GM23248 (cell line): ENCODE results near the gene PGPEP1. TPM values are rescaled to one million over a fixed set of nuclear protein-coding genes. Genes with fewer than 3 reads are reported as not detected.

Source experiments
- DNase-seq: peaks from one replicate; pipeline ENCODE4 v3.0.0-alpha.2; 2015
- H2AFZ ChIP-seq: fragments of 200-600 bp; sonication (generic); 2 replicates; pipeline ENCODE4 v1.6.1; 2016; ENCODE audit warnings: antibody characterized with exemption
- H3F3A ChIP-seq: fragments of 200-600 bp; sonication (generic); 2 replicates; pipeline ENCODE4 v1.6.1; 2016; ENCODE audit warnings: mild to moderate bottlenecking, antibody characterized with exemption, mixed run types; ENCODE audit not compliant: insufficient read depth
- H3K27ac ChIP-seq: fragments of 200-600 bp; sonication (generic); 2 replicates; pipeline ENCODE4 v1.5.1; 2016; ENCODE audit warnings: mild to moderate bottlenecking
- H3K27me3 ChIP-seq: fragments of 200-600 bp; sonication (generic); replicated peaks from 2 replicates; pipeline ENCODE4 v1.6.1; 2016; ENCODE audit warnings: mild to moderate bottlenecking; ENCODE audit not compliant: insufficient read depth
- H3K36me3 ChIP-seq: fragments of 200-600 bp; sonication (generic); 2 replicates; pipeline ENCODE4 v1.6.1; 2016; ENCODE audit warnings: low read depth, mild to moderate bottlenecking
- H3K4me1 ChIP-seq: fragments of 200-600 bp; sonication (generic); 2 replicates; pipeline ENCODE4 v1.6.1; 2016; ENCODE audit warnings: mild to moderate bottlenecking; ENCODE audit not compliant: insufficient read depth
- H3K4me2 ChIP-seq: fragments of 200-600 bp; sonication (generic); one replicate; pipeline ENCODE4 v1.6.1; 2016; ENCODE audit warnings: mild to moderate bottlenecking; ENCODE audit not compliant: unreplicated experiment
- H3K4me3 ChIP-seq: fragments of 200-600 bp; sonication (generic); 2 replicates; pipeline ENCODE4 v1.5.1; 2016; ENCODE audit warnings: mild to moderate bottlenecking
- H3K79me2 ChIP-seq: fragments of 200-600 bp; sonication (generic); 2 replicates; pipeline ENCODE4 v1.6.1; 2016; ENCODE audit warnings: mild to moderate bottlenecking; ENCODE audit not compliant: insufficient read depth
- H3K9ac ChIP-seq: fragments of 200-600 bp; sonication (generic); 2 replicates; pipeline ENCODE4 v1.6.1; 2016; ENCODE audit warnings: mild to moderate bottlenecking
- H3K9me2 ChIP-seq: fragments of 200-600 bp; sonication (generic); 2 replicates; pipeline ENCODE4 v1.6.1; 2016; ENCODE audit warnings: mixed run types, mild to moderate bottlenecking, moderate library complexity; ENCODE audit not compliant: insufficient read depth
- H3K9me3 ChIP-seq: fragments of 200-600 bp; sonication (generic); one replicate; pipeline ENCODE4 v1.6.1; 2017; ENCODE audit warnings: low read depth
- H4K20me1 ChIP-seq: fragments of 200-600 bp; sonication (generic); 2 replicates; pipeline ENCODE4 v1.6.0; 2016; ENCODE audit not compliant: insufficient read depth
- EZH2 ChIP-seq: fragments of 200-600 bp; sonication (generic); IDR thresholded peaks from 2 replicates; pipeline ENCODE4 v1.6.1; 2018; ENCODE audit warnings: antibody characterized with exemption, mild to moderate bottlenecking; ENCODE audit not compliant: insufficient read depth, poor library complexity, severe bottlenecking
- EZH2phosphoT487 ChIP-seq: fragments of 200-600 bp; sonication (generic); IDR thresholded peaks from 2 replicates; pipeline ENCODE4 v1.6.1; 2018; ENCODE audit warnings: antibody characterized with exemption, moderate library complexity, mild to moderate bottlenecking, low read depth; ENCODE audit not compliant: insufficient read depth
- WGBS, 2 experiments: methylation state at CpG; one replicate each; pipeline ENCODE4 v1.1.6; 2015 to 2017; ENCODE audit warnings: low lambda C conversion rate in 2 of 2, low coverage in 1 of 2; ENCODE audit errors: missing lambda C conversion rate in 2 of 2; 5-methylcytosine and 5-hydroxymethylcytosine counted together
- in situ Hi-C: fragments of 300-500 bp; cut with MboI; formaldehyde crosslinking; loops from 2 replicates; pipeline ENCODE4 v1.15.0; 2020
- polyA plus RNA-seq: library from polyadenylated mRNA; unstranded; fragments of >200 nt; fragmentation: Nextera tagmentation; extraction: Ambion mirVana; gene quantifications from 2 replicates; pipeline ENCODE4 v1.2.1, GENCODE V29; 2016
- total RNA-seq: library from RNA; depleted of rRNA; stranded (reverse); fragments of >200 nt; shearing (Covaris generic); gene quantifications from 2 replicates; pipeline ENCODE4 v1.2.3, GENCODE V29; 2014

The PGPEP1 gene
- total and polyA plus RNA-seq, 2 experiments from 2014 or later, result 12.0 to 14.5 TPM

DNA sequence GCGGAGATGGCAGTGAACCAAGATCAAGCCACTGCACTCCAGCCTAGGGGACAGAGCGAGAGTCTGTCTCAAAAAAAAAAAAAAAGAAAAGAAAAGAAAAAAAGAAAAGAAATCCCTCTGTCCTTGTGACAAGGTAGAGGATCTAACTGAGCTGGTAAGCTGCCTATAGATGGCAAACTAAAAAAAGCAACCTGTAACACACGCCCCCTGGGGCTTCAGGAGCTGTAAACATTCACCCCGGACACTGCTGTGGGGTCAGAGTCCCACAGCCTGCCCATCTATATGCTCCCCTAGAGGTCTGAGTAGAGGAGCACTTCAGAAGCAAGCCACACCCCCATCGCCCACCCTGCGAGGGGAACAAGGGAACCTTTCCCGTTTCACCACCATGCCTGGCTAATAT, 4.3 kb upstream of the PGPEP1 start:
- Histone ChIP-seq H3K4me3 (no peak overlapping the region), H3K27me3 (no peaks in the 10 kb centered on the region), H3K79me2 (no peaks in the 10 kb centered on the region), H3K4me2 (no peak overlapping the region), H3K9me2 (no peaks in the 10 kb centered on the region), H3K9ac (no peak overlapping the region), H2AFZ (no peak overlapping the region), H3K36me3 (no peaks in the 10 kb centered on the region), H3K27ac (no peak overlapping the region), H4K20me1 (no peaks in the 10 kb centered on the region), H3F3A (no peaks in the 10 kb centered on the region), H3K9me3 (no peaks in the 10 kb centered on the region), H3K4me1 (no peaks in the 10 kb centered on the region)
- in situ Hi-C loops, result no loop called here
- no peak for DNase-seq
- WGBS, 2 experiments, result 28 to 35% methylated on average over 6 to 7 of the region's 7 CpGs
- TF ChIP-seq EZH2 (no peak), EZH2phosphoT487 (no peak)

DNA sequence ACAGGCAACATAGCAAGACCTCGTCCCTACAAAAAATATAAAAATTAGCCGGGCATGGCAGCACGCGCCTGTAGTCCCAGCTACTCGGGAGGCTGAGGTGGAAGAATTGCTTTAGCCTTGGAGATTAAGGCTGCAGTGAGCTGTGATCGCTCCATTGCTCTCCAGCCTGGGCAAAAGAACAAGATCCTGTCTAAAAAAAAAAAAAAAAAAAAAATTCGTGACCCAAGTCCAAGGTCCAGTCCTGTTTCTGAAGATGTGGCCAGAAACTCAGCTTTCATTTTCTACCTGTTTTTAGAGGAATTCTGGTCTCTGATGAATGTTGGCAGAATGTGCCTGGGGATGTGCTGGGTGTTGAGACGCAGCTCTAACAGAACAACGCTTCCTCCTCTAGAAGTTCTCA, 1.9 kb upstream of the PGPEP1 start:
- WGBS, 2 experiments, result 56 to 62% methylated on average over 9 of the region's 9 CpGs
- in situ Hi-C loops, result no loop called here

DNA sequence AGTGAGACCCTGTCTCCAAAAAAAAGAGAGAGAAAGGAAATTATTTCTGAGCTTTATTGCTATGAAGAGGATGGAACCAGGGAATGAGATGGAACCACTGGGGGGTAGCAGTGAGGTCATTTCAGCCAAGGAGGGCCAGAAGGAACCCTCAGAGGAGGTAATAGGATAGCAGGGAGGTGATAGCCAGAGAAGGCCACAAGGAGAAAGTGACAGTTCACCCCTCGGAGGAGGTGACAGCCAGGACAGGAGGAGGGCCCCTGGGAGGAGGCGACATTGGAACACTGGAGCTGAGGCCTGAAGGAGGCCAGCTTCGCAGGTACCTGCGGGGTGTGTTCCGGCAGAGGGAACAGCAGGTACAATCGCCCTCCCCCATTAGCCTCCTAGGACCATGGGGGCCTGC, 675 bp upstream of the PGPEP1 start:
- in situ Hi-C loops, result no loop called here
- TF ChIP-seq EZH2phosphoT487, result no peak
- no peak for TF ChIP-seq EZH2
- no peaks in the 10 kb centered on the region for H3K9me3 ChIP-seq
- no peaks in the 10 kb centered on the region for H3K36me3 ChIP-seq
- 37 to 60% methylated on average over 6 of the region's 6 CpGs for WGBS, 2 experiments
- H4K20me1 ChIP-seq, result no peaks in the 10 kb centered on the region
- H3K27ac ChIP-seq, result no peak overlapping the region
- H3F3A ChIP-seq, result 0 out of 2 replicates have a peak, but pooled peaks cover 3% of the 10 kb centered on the region
- no peak overlapping the region for H3K9ac ChIP-seq
- H3K27me3 ChIP-seq, result no peaks in the 10 kb centered on the region
- H3K79me2 ChIP-seq, result no peaks in the 10 kb centered on the region
- peak overlapping the region; percentile 83 for H2AFZ ChIP-seq
- H3K9me2 ChIP-seq, result no peaks in the 10 kb centered on the region
- H3K4me2 ChIP-seq, result peak overlapping the region; percentile 83
- H3K4me1 ChIP-seq, result no peaks in the 10 kb centered on the region
- H3K4me3 ChIP-seq, result peak overlapping the region; percentile 96
- DNase-seq, result peak; percentile 46

More for the DNA sequence above, 1.9 kb upstream of the PGPEP1 start:
- Histone ChIP-seq H4K20me1 (no peaks in the 10 kb centered on the region), H3K27me3 (no peaks in the 10 kb centered on the region), H3K9me3 (no peaks in the 10 kb centered on the region), H2AFZ (no peak overlapping the region), H3K4me3 (no peak overlapping the region), H3K9ac (no peak overlapping the region), H3K79me2 (no peaks in the 10 kb centered on the region), H3K27ac (no peak overlapping the region), H3K9me2 (no peaks in the 10 kb centered on the region), H3K4me2 (no peak overlapping the region), H3K36me3 (no peaks in the 10 kb centered on the region), H3F3A (0 out of 2 replicates have a peak, but pooled peaks cover 3% of the 10 kb centered on the region), H3K4me1 (no peaks in the 10 kb centered on the region)
- no peak for TF ChIP-seq EZH2
- TF ChIP-seq EZH2phosphoT487, result no peak
- no peak for DNase-seq

DNA sequence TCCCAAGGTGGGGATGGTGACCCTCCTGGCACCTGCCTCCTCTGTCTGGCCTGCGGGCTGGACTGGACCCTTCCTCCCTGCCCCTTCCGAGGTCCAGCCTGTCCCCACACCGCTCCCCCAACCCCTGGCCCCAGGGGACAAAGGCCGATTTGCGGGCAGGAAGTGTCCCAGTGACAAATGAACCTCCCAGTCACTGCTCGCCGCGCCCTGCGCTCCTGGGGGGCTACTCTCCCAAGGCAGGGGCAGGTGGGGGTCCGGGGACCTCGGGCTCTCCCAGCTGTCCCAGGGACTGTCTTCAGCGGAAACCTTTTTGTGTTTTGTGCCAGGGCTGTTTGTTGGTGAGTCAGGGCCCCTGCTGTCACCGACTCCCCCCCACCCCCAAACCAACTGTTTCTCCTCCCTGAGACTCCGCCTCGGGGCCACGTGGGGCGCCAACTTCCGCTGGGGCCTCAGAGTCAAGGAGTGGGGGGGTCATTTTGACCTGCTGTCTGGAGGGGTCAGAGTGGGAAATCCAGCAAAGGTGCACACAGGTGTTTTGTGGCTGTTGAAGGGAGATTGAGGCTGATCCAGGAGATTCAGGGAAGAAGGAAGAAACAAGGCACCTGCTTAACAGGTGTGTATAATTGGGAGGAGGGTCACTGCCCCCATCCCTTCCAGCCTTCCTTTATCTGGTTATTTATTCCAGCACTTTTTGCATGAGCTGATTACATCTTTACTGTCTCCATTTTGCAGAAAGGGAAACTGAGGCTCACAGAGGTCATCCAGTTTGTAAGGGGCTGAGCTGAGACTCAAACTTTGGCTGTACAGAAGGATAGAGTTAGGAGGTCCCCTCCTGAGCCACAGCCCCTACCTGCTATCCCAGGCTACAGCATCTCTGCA, 831 bp downstream of the PGPEP1 start:
- Histone ChIP-seq H3K4me1 (no peaks in the 10 kb centered on the region), H3K9me3 (no peaks in the 10 kb centered on the region), H3K4me2 (peak overlapping the region; percentile 83), H3K9me2 (no peaks in the 10 kb centered on the region), H3F3A (0 out of 2 replicates have a peak, but pooled peaks cover 3% of the 10 kb centered on the region), H3K9ac (peak overlapping the region; percentile 67), H3K36me3 (no peaks in the 10 kb centered on the region), H2AFZ (peak overlapping the region; percentile 83), H3K4me3 (peak overlapping the region; percentile 96), H4K20me1 (no peaks in the 10 kb centered on the region), H3K79me2 (no peaks in the 10 kb centered on the region), H3K27ac (no peak overlapping the region), H3K27me3 (no peaks in the 10 kb centered on the region)
- DNase-seq, result peak; percentile 81
- TF ChIP-seq EZH2phosphoT487, result no peak
- TF ChIP-seq EZH2, result no peak
- in situ Hi-C loops, result no loop called here
- 4 to 5% methylated on average over 16 to 18 of the region's 18 CpGs for WGBS, 2 experiments
